ENCODE measurements around the gene PTGES2.

DNA sequence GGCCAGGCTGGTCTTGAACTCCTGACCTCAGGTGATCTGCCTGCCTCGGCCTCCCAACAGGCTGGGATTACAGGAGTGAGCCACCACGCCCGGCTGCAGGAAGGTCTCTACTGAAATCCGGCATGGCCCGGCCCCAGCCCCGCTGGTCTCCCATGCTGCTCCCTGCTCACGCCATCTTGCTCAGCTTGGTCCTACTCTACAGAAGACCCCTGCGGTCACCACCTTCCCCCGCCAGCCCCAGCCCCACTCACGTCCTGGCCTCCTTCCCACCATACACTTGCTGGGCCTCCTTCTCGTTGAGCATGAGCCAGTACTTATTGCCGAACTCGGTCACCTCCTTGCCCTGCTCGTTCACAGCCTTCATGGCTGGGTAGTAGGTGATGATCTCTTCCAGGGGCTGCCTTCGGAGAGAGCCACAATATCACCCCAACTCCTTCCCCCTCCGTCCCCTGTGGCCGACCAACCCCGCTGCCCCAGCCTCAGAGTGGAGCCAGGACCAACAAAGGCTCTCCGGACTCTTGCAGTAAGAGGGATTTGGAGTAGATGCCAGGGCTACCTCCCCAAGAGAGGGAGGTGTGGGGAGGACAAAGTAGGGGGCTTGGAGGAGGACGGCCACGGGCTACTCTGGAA is 4.0 kb downstream of the PTGES2 start:
- TF ChIP-seq, protein P1, sequence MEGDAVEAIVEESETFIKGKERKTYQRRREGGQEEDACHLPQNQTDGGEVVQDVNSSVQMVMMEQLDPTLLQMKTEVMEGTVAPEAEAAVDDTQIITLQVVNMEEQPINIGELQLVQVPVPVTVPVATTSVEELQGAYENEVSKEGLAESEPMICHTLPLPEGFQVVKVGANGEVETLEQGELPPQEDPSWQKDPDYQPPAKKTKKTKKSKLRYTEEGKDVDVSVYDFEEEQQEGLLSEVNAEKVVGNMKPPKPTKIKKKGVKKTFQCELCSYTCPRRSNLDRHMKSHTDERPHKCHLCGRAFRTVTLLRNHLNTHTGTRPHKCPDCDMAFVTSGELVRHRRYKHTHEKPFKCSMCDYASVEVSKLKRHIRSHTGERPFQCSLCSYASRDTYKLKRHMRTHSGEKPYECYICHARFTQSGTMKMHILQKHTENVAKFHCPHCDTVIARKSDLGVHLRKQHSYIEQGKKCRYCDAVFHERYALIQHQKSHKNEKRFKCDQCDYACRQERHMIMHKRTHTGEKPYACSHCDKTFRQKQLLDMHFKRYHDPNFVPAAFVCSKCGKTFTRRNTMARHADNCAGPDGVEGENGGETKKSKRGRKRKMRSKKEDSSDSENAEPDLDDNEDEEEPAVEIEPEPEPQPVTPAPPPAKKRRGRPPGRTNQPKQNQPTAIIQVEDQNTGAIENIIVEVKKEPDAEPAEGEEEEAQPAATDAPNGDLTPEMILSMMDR (IDR thresholded peaks at IDR 0.05; ENCODE audit: low read length): no peak
- TF ChIP-seq EZH2 (optimal IDR thresholded peaks at IDR 0.05; ENCODE audit: low read depth, low read length): no peak

All from MM.1S (cell line).